GM18517 (cell line): ENCODE measurements around the gene ACTL7A.
"Not testable (repeated sequence)": the region's sequence is repeated elsewhere in the genome, so short reads cannot be mapped to it uniquely, and the experiment has no call there.

Source experiments
- ATAC-seq: cut with Tn5 transposase; IDR thresholded peaks from one replicate; pipeline ENCODE4 v1.9.1; 2021; ENCODE audit warnings: mild to moderate bottlenecking, moderate library complexity; ENCODE audit not compliant: unreplicated experiment

Gene ACTL7A

GRCh38 chr9:108845947-108846346, 16.1 kb upstream of the ACTL7A start:
- no peak for ATAC-seq

DNA sequence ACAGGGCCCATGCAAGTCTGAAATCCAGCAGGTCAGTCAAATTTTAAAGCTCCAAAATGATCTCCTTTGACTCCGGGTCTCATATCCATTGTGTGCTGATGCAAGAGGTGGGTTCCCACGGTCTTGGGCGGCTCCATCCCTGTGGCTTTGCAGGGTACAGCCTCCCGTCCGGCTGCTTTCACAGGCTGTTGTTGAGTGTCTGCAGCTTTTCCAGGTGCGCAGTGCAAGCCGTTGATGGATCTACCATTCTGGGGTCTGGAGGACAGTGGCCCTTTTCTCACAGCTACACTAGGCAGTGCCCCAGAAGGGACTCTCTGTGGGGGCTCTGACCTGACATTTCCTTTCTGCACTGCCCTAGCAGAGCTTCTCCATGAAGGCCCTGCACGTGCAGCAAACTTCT, 13.8 kb upstream of the ACTL7A start:
- not testable (repeated sequence) for ATAC-seq

DNA sequence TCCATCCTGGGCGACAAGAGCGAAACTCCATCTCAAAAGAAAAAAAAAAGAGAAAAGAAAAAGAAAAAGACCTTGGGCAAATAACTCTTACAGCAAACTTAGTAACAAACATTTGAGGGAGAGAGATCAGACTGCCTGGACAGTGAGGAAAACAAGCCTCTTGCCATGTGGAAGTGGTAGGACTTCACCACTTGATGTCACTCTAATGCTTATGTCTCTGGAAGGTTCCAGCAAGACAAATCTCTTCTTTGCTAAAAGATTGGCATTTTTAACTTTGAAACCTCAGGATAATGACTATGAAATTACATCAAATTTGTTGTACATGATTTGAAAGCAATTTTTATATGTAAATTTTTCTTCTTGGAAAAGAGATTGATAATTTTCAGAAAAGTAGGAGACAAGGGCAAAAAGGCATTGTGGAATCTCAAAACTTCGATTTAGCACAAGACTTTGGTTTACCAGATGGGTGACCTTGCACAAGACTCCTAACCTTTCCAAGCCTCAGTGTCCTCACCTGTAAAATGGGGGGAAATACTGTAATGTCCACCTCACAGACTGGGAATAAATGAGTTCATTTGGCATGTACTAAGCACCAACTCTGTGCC, 11.7 kb upstream of the ACTL7A start:
- ATAC-seq, result no peak

- no peak for ATAC-seq
Measured at GRCh38 chr9:108851138-108851537, 10.9 kb upstream of the ACTL7A start.

GRCh38 chr9:108852079-108852478, 10.0 kb upstream of the ACTL7A start:
- ATAC-seq, result no peak

DNA sequence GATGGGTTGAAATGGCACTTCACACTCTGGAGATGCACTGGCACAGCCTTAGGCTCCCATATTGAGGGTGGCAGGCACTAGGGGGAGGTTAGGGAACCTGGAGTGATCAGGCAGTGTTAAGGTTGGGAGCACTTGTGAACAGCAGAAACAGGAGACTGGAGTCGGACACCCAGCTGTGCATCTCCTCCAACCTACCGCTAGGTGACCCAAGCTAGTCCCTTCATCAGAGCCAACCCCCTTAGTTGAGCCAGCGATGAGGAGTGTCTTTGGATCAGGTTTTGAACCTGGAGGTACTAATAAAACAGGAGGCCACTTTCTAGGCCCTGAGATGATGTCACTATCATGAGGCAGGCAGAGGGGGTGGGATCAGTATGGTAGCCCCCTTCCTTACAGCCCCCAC, 8.0 kb upstream of the ACTL7A start:
- no peak for ATAC-seq

DNA sequence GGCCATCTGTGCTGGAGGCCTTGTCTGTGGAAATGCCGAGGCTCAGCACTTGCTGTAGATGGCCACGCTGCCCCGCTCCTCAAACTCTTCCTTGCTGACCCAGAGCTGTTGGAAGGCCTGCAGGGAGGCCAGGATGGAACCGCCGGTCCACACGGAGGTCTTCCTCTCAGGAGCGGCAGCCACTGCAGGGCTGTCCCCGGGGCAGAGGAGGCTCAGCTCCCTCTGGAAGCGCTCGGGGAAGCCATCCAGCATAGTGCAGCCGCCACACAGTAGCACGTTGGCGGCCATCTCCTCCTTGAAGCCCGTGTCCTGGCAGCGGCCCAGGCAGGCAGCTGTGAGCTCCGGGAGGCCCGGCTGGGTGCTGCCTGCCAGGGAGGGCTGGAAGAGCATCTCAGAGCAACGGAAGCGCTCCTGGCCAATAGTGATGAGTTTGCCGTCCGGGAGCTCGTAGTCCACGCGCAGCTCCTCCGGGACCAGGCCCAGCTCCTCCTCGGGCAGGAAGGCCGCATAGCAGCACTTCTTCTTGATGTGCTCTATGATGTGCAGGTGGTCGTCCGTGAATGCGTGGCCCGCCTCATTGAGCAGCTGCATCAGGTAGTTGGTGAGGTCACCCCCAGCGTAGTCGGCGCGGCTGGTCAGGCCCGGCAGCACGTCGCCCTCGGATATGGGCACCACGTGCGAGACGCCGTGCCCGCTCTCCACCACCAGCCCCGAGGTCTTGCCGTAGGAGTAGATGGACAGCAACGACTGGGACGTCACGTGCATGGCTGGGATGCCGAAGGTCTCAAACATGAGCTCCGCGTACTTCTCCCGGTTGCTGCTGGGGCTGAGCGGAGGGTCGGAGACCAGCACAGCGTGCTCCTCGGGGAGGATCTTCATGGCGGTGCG, 7.2 kb upstream of the ACTL7A start:
- ATAC-seq, result no peak

DNA sequence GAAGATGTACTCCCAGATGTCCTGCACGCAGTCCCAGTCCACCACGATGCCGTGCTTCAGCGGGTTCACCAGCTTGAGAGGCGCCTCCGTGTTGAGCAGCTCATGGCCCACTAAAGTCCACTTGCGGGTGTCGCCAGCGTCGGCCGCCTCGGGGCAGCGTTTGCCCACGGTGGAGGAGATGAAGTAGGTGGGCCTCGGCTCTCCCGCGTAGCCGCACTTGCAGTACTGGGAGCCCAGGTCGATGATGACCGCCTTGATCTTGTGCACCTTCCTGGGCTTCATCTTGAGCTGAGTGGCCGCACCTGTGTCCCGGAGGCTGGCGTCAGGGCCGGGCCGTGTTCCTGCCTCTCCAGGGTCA, 6.6 kb upstream of the ACTL7A start:
- ATAC-seq, result no peak

DNA sequence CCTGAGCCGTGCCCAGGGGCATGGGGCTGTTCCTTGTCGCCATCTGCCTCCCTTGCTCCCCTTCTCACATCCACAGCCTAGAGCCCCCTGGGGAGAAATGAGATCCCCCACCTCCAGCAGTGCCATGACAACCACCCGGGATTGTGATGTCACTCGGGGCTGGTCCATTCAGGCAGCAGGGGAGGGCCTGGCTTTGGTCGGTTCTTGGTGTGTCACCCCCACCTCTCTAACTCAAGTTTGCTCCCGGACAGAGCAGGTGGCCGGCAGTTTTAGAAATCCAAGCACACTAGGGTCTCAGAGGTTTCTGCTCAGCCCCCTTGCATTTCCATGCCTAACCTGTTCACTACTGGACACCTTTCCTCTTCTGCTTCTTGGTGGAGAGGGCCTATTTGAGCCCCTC, 6.2 kb upstream of the ACTL7A start, which contains the start of gene ACTL7B:
ACTL7B (minus strand) TSS at position 99 of the 400 bp plus-strand sequence; CDS start at position 43, 56 bp downstream.
- ATAC-seq, result no peak

DNA sequence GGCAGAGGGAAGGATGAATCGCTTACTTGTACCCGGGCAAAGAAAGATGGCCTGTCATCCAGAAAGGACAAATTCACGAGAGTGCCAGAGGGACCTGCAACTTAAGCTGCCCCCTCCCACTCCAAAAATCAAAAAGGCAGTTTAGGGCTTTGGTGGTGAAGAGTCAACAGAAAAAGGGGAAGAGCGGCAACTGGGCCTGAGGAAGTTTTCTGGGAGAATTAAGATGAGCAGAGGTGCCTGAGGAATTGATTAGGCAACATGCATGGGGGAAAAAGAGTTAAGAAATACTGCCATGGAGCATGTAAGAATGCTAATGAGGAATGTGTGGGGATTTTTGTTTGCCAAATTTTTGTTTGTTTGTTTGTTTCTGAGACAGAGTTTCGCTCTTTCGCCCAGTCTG, 4.5 kb upstream of the ACTL7A start:
- no peak for ATAC-seq

DNA sequence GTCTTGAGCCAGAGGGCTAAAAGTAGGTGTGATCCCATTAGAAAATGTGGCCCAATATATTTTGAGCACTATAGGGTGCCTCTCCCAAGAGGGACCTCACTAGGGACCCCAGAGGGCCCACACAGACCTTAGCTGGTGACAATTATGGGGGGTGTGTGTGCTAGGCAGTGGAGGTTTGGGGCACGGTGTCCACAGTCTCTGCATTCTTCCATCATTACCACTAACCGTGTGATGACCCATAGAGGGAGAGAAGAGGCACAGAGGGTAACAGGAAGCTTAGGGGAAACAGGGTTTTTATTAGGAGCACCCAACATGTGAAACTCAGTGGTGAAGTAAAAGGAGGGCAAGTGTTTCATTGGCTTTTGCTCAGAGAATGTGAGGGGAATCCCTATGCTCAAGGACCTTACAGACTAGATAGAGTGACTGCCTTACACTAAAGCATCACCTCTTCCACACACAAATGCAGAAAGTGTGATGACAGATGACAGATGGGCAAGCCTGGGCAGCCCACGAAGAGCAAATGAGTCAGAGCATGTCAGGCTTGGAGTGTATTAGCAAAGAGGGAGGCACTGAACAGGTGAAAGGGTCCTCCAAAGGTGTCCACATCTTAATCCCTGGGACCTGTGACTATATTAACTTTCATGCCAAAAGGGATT, 2.5 kb upstream of the ACTL7A start:
- ATAC-seq, result peak; percentile 78

DNA sequence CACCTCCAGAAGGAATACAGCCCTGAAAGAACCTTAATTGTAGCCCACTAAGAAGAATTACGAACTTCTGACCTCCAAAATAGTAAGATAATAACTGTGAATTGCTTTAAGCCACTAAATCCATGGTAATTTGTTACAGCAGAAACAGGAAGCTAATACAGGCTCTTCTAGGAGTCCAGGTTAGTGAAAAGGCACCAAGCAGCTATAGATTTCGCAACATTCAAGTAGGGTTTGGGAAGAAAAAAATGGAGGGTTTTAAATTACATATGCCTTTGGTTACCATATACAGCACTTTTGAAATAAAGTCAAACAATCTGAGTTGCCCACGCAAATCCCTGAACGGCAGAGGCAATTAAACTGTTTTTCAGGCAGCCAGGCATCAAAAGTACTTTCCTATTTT, 1.7 kb upstream of the ACTL7A start:
- ATAC-seq, result no peak

DNA sequence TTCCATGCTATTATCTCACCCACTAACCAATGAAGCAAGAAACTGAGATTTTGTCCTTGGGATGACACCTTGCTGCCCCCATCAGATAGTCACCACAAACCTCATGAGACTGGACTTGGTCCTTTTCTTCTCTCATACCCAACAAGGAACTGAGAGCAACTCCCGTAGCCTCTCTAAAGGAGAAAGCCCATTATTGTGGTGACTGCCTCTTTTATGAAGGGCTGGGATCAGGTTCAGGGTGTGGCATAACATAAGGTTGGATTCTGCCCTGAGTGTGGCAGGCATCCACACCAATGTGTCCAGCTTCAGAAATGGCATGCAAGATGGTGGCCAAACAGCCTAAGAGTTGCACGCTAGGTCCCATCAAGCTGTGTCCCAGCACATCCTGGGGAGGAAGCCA, 1.3 kb upstream of the ACTL7A start:
- no peak for ATAC-seq

DNA sequence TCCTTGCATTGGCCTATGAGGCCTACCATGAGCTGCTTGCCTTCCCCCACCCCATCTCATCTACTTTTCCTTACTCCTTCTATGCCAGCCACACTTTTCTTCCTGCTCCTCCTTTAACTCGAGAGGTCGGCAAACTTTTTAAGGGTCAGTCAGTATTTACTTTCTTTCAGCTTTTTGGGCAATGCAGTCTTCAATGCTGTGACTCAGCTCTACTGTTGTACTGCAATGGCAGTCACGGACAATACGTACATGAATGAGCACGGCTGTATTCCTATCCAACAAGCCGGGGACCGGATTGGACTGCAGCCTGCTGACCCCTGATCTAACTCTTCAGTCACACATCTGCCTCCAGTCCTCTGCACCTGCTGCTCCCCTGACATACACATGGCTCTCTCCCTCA, 602 bp upstream of the ACTL7A start:
- ATAC-seq, result no peak

DNA sequence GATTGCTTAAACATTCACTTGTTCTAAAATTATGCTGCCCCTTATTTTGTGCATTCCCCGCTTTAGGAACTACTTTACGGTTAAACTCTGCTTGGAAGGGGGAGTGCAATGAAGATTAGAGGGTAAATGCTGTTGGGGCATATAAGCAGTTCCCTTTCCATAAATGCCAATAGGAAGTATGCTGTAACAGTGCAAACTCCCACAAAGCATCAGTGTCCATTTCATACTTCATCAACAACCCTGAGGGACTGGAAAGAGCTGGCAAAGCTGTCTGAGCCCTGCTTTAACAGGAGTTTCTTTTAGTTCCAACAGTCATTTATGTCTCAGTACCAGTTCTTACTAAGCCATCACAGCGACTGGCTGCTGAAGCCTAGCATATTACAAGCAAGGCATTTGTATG, 1.8 kb downstream of the ACTL7A start:
- ATAC-seq, result no peak

DNA sequence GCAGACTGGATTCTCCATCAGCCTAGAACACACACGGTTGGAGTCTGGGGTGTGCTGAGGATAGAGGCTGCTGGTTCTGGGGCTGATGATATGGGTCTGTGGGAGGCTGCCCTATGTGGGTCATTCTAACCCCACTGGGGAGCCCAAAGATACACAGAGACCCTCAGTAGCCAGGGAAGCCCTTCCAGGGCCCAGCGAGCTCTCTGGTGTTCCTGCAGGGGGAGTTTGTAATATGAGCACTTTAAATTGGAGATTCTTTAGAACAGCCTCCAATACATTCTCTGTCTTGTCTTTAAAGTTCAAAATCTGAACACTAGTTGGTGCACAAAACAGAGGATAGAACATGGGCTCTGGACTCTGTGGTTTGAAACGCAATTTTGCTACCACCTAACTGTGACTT, 2.4 kb downstream of the ACTL7A start:
- ATAC-seq, result no peak

DNA sequence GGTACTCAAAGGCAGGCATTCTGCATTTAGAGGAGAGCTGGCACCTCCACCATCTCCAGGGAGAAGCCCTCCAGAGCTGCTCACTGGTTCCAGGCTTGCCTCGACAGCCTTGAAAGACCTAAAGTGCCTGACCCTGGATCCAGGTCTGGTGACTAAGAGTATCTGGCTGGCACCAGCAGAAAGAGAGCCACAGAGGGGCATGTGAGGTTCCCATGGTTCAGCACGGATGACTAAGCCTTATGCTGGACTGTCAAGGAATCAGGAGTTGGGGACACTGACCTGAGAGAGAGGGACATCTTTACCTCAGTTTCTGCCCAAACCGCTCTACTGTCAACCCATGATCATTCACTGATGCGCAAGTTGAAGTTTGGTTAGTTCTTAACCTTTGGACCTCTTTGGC, 3.0 kb downstream of the ACTL7A start:
- ATAC-seq, result no peak

- ATAC-seq, result no peak
Measured at GRCh38 chr9:108866001-108866420, 3.9 kb downstream of the ACTL7A start.

- no peak for ATAC-seq
Measured at GRCh38 chr9:108867116-108867515, 5.0 kb downstream of the ACTL7A start.

DNA sequence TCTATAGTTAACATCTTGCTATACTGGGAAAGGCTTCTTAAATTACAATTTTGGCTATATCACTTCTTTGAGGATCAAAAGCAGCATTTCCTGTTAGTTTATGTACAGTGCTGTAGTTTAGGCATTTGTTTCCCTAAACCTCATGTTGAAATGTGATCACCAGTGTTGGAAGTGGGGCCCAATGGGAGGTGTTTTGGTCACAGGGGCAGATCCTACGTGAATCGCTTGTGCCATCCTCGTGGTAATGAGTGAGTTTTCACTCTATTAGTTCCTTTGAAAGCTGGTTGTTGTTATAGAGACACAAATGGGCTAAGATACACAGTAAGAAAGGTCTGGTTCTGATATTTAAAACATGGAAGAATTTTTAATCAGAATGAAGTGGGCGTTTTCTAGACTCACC, 5.8 kb downstream of the ACTL7A start:
- no peak for ATAC-seq

DNA sequence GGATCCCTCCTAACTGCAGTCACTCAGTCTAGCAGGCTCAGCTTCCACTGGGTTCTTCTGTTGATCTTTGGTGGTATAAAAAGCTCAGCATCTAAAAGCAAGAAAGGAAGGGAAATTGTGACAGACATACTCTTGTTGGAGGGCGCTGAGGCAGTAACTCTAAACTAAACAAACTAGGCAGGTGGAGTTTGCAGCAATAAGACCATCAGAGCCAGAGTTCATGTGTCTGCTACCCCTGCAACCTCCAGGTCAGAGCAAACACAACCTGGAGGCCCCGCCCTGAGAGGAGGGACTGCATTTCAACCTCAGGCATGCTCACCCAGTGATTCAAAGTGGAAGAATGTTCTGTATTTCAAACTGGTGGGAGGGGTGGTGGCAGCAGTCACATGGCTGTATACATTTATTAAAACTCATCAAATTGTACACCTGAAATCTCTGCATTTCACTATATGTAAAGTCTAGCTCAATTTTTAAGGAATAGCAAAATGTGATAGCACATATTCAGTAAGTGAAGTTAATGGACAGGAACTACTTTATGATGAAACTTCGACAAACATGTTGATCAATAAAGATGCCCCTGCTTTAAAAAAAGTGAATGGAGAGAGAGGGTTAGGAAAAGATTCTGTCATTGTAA, 7.1 kb downstream of the ACTL7A start:
- ATAC-seq, result no peak
